K562 (cell line): Measurements from ENCODE around the gene DIPK1A. TPM values are rescaled to one million over a fixed set of nuclear protein-coding genes. Genes with fewer than 3 reads are reported as not detected.

Source experiments
- DACH1 ChIP-seq: fragments of 450-650 bp; IDR thresholded peaks from 2 replicates; pipeline ENCODE4 v1.6.1; 2018; ENCODE audit not compliant: partially characterized antibody
- GATA2 ChIP-seq: sonication (generic); formaldehyde crosslinking; IDR thresholded peaks from 2 replicates; pipeline ENCODE4 v1.4.0; 2020; ENCODE audit warnings: mild to moderate bottlenecking, missing genetic modification reagents
- MBD2 ChIP-seq: sonication (generic); IDR thresholded peaks from 2 replicates; pipeline ENCODE4 v1.6.1; 2016; ENCODE audit warnings: low read depth, borderline replicate concordance
- OTX1 ChIP-seq: fragments of 450-650 bp; formaldehyde crosslinking; IDR thresholded peaks from 2 replicates; pipeline ENCODE4 v1.4.0; 2022; ENCODE audit warnings: mild to moderate bottlenecking
- PCBP2 ChIP-seq: fragments of 200-400 bp; formaldehyde crosslinking; IDR thresholded peaks from 2 replicates; pipeline ENCODE4 v1.6.1; 2018; ENCODE audit warnings: low read length, low read depth, mild to moderate bottlenecking, moderate library complexity; ENCODE audit not compliant: poor library complexity, severe bottlenecking
- RNF2 ChIP-seq: sonication (generic); IDR thresholded peaks from 2 replicates; pipeline ENCODE4 v1.6.1; 2016
- ZEB2 ChIP-seq: fragments of 450-650 bp; IDR thresholded peaks from 2 replicates; pipeline ENCODE4 v1.6.1; 2016
- ZNF133 ChIP-seq: fragments of 250-450 bp; sonication (Bioruptor Pico); IDR thresholded peaks from 2 replicates; pipeline ENCODE4 v1.4.0; 2020; ENCODE audit warnings: mild to moderate bottlenecking
- ZNF197 ChIP-seq: fragments of 200-800 bp; sonication (Bioruptor generic); IDR thresholded peaks from 2 replicates; pipeline ENCODE4 v1.6.1; 2016; ENCODE audit warnings: low read depth, missing genetic modification characterization, missing compliant biosample characterization
- polyA plus RNA-seq, 8 experiments: library from polyadenylated mRNA; depleted of rRNA in 4 of 8; stranded (reverse) in 5 of 8; unstranded in 3 of 8; fragments of >200 nt; fragmentation: Nextera tagmentation in 2 of 8; fragmentation: Illumina TruSeq in 1 of 8; extraction: Ambion mirVana in 2 of 8; extraction: Trizol in 1 of 8; gene quantifications; 2 replicates each; pipeline versions ENCODE4 v1.2.1 to v1.2.3, GENCODE V29; 2011 to 2014; ENCODE audit warnings: inconsistent platforms in 1 of 8, missing spikeins in 1 of 8
- total RNA-seq, 7 experiments: library from RNA; depleted of rRNA in 6 of 7; stranded (reverse); fragments of >200 nt in 6 of 7; fragmentation: Illumina TruSeq in 2 of 7; extraction: Trizol in 2 of 7; gene quantifications; 2 replicates each; pipeline versions ENCODE4 v1.2.1 to v1.2.3, GENCODE V29; 2011 to 2021; ENCODE audit warnings: low replicate concordance in 1 of 7
- TF ChIP-seq, protein P1 (sequence below): fragments of 450-650 bp; conservative IDR thresholded peaks from 2 replicates; pipeline ENCODE4 v1.6.1; 2016; ENCODE audit warnings: missing genetic modification characterization, low read depth, mild to moderate bottlenecking, missing compliant biosample characterization, moderate library complexity
- TF ChIP-seq, protein P2 (sequence below), 2 experiments: fragments of 250-450 bp in 1 of 2; fragments of 450-650 bp in 1 of 2; sonication (Bioruptor Pico) in 1 of 2; IDR thresholded peaks; 2 replicates each; pipeline versions ENCODE4 v1.6.1 to v1.8.0; 2016 to 2021; ENCODE audit warnings: mild to moderate bottlenecking in 2 of 2, moderate library complexity in 2 of 2, missing compliant biosample characterization in 1 of 2, missing genetic modification characterization in 1 of 2
- TF ChIP-seq, protein P3 (sequence below), 2 experiments: fragments of 450-650 bp; IDR thresholded peaks; 2 replicates each; pipeline ENCODE4 v1.6.1; 2016; ENCODE audit warnings: mild to moderate bottlenecking in 2 of 2, borderline replicate concordance in 1 of 2, low read depth in 1 of 2, moderate library complexity in 1 of 2
- TF ChIP-seq, protein P4 (sequence below), 3 experiments: fragments of 200-800 bp in 1 of 3; fragments of 250-450 bp in 1 of 3; fragments of 450-650 bp in 1 of 3; sonication (Bioruptor Pico) in 1 of 3; sonication (Bioruptor generic) in 1 of 3; formaldehyde crosslinking in 1 of 3; IDR thresholded peaks; 2 replicates each; pipeline versions ENCODE4 v1.6.1 to v1.8.0; 2016 to 2022; ENCODE audit warnings: mild to moderate bottlenecking in 2 of 3, missing genetic modification characterization in 2 of 3, missing compliant biosample characterization in 1 of 3, moderate library complexity in 1 of 3

DIPK1A gene
- total and polyA plus RNA-seq, 9 of the 15 experiments (the other 6 are each of a cell fraction or from before 2014, with no cell fraction given): 0.54 to 2.5 (median 1.3) TPM

- TF ChIP-seq, protein P1, sequence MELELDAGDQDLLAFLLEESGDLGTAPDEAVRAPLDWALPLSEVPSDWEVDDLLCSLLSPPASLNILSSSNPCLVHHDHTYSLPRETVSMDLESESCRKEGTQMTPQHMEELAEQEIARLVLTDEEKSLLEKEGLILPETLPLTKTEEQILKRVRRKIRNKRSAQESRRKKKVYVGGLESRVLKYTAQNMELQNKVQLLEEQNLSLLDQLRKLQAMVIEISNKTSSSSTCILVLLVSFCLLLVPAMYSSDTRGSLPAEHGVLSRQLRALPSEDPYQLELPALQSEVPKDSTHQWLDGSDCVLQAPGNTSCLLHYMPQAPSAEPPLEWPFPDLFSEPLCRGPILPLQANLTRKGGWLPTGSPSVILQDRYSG (tag): 0 out of 2 replicates have a peak, but pooled peaks have one; percentile 32
- TF ChIP-seq DACH1 (peak; percentile 78), ZNF133 (CRISPR knock-in tag) (no peak), ZNF197 (CRISPR knock-in tag) (0 out of 2 replicates have a peak, but pooled peaks have one; percentile 40), PCBP2 (no peak), GATA2 (peak; percentile 78), OTX1 (CRISPR knock-in tag) (no peak), MBD2 (no peak), ZEB2 (peak; percentile 77), RNF2 (peak; percentile 65; the same call in 1 of the 2 replicates)
- TF ChIP-seq, protein P2, sequence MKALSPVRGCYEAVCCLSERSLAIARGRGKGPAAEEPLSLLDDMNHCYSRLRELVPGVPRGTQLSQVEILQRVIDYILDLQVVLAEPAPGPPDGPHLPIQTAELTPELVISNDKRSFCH (CRISPR knock-in tag; IDR thresholded peaks at IDR 0.05): no peak
- TF ChIP-seq, protein P2 (tag; IDR thresholded peaks at IDR 0.05): peak; percentile 73; the same call in 1 of the 2 replicates
- TF ChIP-seq, protein P3, sequence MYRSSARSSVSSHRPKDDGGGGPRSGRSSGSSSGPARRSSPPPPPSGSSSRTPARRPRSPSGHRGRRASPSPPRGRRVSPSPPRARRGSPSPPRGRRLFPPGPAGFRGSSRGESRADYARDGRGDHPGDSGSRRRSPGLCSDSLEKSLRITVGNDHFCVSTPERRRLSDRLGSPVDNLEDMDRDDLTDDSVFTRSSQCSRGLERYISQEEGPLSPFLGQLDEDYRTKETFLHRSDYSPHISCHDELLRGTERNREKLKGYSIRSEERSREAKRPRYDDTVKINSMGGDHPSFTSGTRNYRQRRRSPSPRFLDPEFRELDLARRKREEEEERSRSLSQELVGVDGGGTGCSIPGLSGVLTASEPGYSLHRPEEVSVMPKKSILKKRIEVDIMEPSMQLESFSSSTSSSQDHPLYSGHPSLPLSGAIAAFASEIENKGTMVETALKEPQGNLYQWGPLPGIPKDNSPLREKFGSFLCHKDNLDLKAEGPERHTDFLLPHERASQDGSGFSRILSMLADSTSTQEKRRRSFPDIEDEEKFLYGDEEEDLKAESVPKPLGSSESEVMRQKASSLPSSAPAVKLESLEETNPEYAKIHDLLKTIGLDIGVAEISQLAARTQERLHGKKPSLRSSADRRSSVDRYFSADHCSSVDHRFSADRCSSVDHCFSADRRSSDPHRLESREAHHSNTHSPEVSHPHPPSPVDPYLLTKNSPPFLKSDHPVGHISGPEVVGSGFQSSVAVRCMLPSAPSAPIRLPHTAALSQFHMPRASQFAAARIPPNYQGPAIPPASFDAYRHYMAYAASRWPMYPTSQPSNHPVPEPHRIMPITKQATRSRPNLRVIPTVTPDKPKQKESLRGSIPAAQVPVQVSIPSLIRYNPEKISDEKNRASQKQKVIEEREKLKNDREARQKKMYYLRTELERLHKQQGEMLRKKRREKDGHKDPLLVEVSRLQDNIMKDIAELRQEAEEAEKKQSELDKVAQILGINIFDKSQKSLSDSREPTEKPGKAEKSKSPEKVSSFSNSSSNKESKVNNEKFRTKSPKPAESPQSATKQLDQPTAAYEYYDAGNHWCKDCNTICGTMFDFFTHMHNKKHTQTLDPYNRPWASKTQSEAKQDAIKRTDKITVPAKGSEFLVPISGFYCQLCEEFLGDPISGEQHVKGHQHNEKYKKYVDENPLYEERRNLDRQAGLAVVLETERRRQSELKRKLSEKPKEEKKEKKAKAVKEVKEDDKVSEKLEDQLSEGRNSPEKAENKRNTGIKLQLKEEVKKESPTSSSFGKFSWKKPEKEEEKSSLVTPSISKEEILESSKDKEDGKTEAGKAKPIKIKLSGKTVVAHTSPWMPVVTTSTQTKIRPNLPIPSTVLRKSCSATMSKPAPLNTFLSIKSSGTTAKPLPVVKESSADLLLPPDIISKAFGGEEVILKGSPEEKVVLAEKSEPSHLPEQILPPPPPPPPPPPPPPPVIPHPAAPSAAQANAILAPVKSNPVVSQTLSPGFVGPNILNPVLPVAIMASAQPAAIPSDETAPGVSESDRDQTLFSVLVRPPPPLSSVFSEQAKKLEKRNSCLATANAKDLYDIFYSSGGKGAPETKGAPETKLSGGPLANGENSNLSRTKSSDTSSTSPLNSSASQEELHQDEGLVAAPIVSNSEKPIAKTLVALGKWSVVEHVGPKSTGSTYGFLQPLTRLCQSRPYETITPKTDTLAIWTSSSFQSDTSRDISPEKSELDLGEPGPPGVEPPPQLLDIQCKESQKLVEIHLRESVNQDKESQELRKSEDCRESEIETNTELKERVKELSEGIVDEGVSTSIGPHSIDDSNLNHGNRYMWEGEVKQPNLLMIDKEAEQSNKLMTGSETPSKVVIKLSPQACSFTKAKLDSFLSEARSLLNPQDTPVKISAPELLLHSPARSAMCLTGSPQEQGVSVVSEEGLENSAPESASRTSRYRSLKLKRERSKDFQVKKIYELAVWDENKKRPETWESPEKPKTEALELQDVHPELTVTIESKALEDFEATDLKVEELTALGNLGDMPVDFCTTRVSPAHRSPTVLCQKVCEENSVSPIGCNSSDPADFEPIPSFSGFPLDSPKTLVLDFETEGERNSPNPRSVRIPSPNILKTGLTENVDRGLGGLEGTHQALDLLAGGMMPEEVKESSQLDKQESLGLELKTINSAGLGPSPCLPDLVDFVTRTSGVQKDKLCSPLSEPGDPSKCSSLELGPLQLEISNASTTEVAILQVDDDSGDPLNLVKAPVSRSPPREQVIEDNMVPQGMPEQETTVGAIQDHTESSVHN (IDR thresholded peaks at IDR 0.05; ENCODE audit: borderline replicate concordance in 1 of 2, low read depth in 1 of 2): no peak
- TF ChIP-seq, protein P4, sequence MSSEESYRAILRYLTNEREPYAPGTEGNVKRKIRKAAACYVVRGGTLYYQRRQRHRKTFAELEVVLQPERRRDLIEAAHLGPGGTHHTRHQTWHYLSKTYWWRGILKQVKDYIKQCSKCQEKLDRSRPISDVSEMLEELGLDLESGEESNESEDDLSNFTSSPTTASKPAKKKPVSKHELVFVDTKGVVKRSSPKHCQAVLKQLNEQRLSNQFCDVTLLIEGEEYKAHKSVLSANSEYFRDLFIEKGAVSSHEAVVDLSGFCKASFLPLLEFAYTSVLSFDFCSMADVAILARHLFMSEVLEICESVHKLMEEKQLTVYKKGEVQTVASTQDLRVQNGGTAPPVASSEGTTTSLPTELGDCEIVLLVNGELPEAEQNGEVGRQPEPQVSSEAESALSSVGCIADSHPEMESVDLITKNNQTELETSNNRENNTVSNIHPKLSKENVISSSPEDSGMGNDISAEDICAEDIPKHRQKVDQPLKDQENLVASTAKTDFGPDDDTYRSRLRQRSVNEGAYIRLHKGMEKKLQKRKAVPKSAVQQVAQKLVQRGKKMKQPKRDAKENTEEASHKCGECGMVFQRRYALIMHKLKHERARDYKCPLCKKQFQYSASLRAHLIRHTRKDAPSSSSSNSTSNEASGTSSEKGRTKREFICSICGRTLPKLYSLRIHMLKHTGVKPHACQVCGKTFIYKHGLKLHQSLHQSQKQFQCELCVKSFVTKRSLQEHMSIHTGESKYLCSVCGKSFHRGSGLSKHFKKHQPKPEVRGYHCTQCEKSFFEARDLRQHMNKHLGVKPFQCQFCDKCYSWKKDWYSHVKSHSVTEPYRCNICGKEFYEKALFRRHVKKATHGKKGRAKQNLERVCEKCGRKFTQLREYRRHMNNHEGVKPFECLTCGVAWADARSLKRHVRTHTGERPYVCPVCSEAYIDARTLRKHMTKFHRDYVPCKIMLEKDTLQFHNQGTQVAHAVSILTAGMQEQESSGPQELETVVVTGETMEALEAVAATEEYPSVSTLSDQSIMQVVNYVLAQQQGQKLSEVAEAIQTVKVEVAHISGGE (CRISPR knock-in tag; IDR thresholded peaks at IDR 0.05): no peak
Observed at GRCh38 chr1:92957030-92957734, 4.1 kb downstream of the DIPK1A start (continued).
